ENCODE results near the gene RNF149.
A peak's percentile ranks its signal among the peaks of the same experiment; 100 is the strongest.

Gene RNF149

GRCh38 chr2:101341901-101342624 lies 33.6 kb upstream of the RNF149 start:
- Histone ChIP-seq H3K36me3 (ENCODE audit: low read length) (no peaks in the 10 kb centered on the region), H2AFZ (ENCODE audit: low read depth, low read length, severe bottlenecking) (no peak overlapping the region), H3K9me2 (replicated peaks; ENCODE audit: insufficient read depth, low read length) (no peaks in the 10 kb centered on the region), H3K4me3 (ENCODE audit: insufficient read depth, low read length, poor library complexity, severe bottlenecking) (no peak overlapping the region), H3F3A (ENCODE audit: insufficient read depth) (no peaks in the 10 kb centered on the region), H3K27ac (ENCODE audit: low read depth, low read length) (no peak overlapping the region), H3K9ac (ENCODE audit: low read length) (no peak overlapping the region), H3K9me3 (ENCODE audit: insufficient read depth, low read length) (no peaks in the 10 kb centered on the region), H3K4me2 (ENCODE audit: low read depth, low read length, poor library complexity, severe bottlenecking) (no peak overlapping the region), H3K79me2 (ENCODE audit: insufficient read depth, low read length) (no peaks in the 10 kb centered on the region), H3K27me3 (ENCODE audit: low read length) (no peaks in the 10 kb centered on the region), H4K20me1 (ENCODE audit: low read depth, low read length) (no peaks in the 10 kb centered on the region)
- TF ChIP-seq EZH2phosphoT487 (conservative IDR thresholded peaks at IDR 0.05; ENCODE audit: low read length): no peak
- TF ChIP-seq CTCF (IDR thresholded peaks at IDR 0.05; ENCODE audit: insufficient read depth, low read length, poor library complexity, severe bottlenecking): peak; percentile 83

GRCh38 chr2:101341421-101341820 lies 32.9 kb upstream of the RNF149 start:
- no peaks in the 10 kb centered on the region for H3F3A ChIP-seq (ENCODE audit: insufficient read depth)

GRCh38 chr2:101340141-101340551 lies 31.6 kb upstream of the RNF149 start:
- Histone ChIP-seq H3K9ac (ENCODE audit: low read length) (no peak overlapping the region), H3K9me2 (replicated peaks; ENCODE audit: insufficient read depth, low read length) (no peaks in the 10 kb centered on the region), H3K4me2 (ENCODE audit: low read depth, low read length, poor library complexity, severe bottlenecking) (no peak overlapping the region), H3K27me3 (ENCODE audit: low read length) (no peaks in the 10 kb centered on the region), H3F3A (ENCODE audit: insufficient read depth) (no peaks in the 10 kb centered on the region), H3K27ac (ENCODE audit: low read depth, low read length) (no peak overlapping the region), H4K20me1 (ENCODE audit: low read depth, low read length) (no peaks in the 10 kb centered on the region), H2AFZ (ENCODE audit: low read depth, low read length, severe bottlenecking) (no peak overlapping the region), H3K4me3 (ENCODE audit: insufficient read depth, low read length, poor library complexity, severe bottlenecking) (no peak overlapping the region), H3K9me3 (ENCODE audit: insufficient read depth, low read length) (no peaks in the 10 kb centered on the region), H3K79me2 (ENCODE audit: insufficient read depth, low read length) (no peaks in the 10 kb centered on the region), H3K36me3 (ENCODE audit: low read length) (no peaks in the 10 kb centered on the region)
- TF ChIP-seq EZH2phosphoT487 (conservative IDR thresholded peaks at IDR 0.05; ENCODE audit: low read length): no peak
- no peak for TF ChIP-seq CTCF (IDR thresholded peaks at IDR 0.05; ENCODE audit: insufficient read depth, low read length, poor library complexity, severe bottlenecking)

More at GRCh38 chr2:101341421-101341820, 32.9 kb upstream of the RNF149 start:
- no peak for TF ChIP-seq EZH2phosphoT487 (conservative IDR thresholded peaks at IDR 0.05; ENCODE audit: low read length)
- no peak for TF ChIP-seq CTCF (IDR thresholded peaks at IDR 0.05; ENCODE audit: insufficient read depth, low read length, poor library complexity, severe bottlenecking)
- Histone ChIP-seq H3K36me3 (ENCODE audit: low read length) (no peaks in the 10 kb centered on the region), H3K9me3 (ENCODE audit: insufficient read depth, low read length) (no peaks in the 10 kb centered on the region), H3K79me2 (ENCODE audit: insufficient read depth, low read length) (no peaks in the 10 kb centered on the region), H4K20me1 (ENCODE audit: low read depth, low read length) (no peaks in the 10 kb centered on the region), H3K4me3 (ENCODE audit: insufficient read depth, low read length, poor library complexity, severe bottlenecking) (no peak overlapping the region), H2AFZ (ENCODE audit: low read depth, low read length, severe bottlenecking) (no peak overlapping the region), H3K9ac (ENCODE audit: low read length) (no peak overlapping the region), H3K4me2 (ENCODE audit: low read depth, low read length, poor library complexity, severe bottlenecking) (no peak overlapping the region), H3K27me3 (ENCODE audit: low read length) (no peaks in the 10 kb centered on the region), H3K9me2 (replicated peaks; ENCODE audit: insufficient read depth, low read length) (no peaks in the 10 kb centered on the region), H3K27ac (ENCODE audit: low read depth, low read length) (no peak overlapping the region)
